GM11168 (cell line): ENCODE results near the gene MYO1A.

ENCODE experiments used
- in situ Hi-C: fragments of 300-500 bp; cut with MboI; formaldehyde crosslinking; loops from one replicate; pipeline ENCODE4 v1.12.0; 2022; ENCODE audit warnings: low sequenced_read_pairs; ENCODE audit not compliant: unreplicated experiment

The MYO1A gene

GRCh38 chr12:57049890-57050289 lies at the start of gene MYO1A:
Gene MYO1A, minus strand, starts transcription at chr12:57050129. Its CDS starts 1,806 bp downstream, at chr12:57048323.
- in situ Hi-C loops = no loop called here

DNA sequence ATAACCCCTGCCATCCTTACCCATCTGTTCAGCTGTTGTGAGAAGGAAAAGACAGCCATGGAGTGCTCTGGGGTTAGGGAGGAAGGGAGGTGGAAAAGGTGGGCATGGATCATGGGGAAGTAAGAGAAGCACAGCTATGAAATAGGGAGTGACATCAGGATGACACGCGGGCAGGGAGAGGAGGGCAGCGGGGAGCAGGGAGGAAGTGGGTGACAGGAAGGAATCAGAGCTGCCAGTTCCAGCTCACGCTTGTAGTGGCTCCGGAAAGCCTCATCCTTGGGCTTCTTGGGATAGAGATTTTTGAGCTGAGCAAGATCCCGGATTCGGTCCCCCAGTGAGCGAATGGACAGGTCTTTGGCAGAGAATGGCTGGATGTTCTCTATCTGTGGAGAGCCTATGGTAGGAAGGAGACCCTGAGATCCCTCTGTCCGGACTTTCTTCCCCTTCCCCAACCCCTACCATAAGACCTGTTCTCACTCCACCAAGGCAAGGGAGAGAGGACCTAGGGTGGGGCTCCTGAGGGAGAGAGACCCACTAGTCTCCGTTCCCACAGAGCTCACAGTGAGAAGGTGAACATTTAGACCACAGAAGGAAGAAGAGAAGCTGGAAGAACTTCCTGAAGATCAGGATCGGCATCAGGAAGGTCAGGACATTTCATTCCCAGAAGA lies 49.3 kb upstream of the MYO1A start:
- in situ Hi-C loops = no loop called here

GRCh38 chr12:57098546-57098945 lies 48.6 kb upstream of the MYO1A start:
- in situ Hi-C loops = no loop called here

DNA sequence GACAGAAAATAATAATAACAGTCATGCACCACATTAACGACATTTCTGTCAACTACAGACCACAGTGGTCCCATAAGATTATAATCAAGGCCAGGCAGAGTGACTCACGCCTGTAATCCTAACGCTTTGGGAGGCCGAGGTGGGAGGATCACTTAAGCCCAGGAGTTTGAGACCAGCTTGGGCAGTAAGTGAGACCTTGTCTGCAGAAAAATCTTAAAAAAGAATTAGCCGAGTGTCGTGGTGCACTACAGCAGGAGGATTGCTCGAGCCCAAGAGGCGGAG lies 47.6 kb upstream of the MYO1A start:
- in situ Hi-C loops = no loop called here

DNA sequence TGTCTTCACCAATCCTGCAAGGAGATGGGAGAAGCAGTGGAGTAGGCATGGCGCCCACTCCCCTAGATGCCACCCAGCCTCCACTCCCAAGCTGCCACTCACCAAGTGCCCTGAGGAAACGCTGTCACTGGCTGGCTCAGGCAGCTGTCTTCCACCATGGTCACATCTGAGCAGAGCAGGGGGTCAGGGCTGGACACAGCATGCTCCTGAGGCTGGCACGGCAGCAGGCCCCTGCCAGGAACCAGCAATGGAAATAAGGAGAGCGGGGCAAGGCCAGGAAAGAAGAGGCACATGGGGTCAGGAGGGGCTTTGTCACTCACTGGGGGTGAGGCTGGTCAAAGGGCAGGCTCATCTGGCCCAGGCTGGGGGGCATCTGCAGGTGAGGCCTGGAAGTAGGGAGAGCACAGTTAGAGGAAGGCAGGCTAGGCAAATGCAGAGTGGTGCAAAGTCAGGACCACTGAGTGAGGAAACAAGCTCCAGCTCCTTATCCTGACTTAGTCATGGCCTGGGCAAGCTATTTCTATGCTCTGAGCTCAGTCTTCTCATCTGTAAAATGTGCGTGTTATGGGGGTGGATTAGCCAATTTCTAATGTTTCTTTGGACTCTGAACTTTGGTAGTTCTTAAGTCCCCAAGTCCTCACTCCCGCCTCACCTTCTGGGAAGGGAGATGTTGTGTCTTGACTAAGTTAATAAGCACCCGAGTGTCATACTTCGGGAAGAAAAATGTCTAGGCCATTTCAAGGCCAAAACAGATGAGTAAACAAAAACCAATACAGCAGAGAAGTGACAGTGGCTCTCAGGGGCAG lies 47.0 kb upstream of the MYO1A start:
- in situ Hi-C loops = no loop called here

DNA sequence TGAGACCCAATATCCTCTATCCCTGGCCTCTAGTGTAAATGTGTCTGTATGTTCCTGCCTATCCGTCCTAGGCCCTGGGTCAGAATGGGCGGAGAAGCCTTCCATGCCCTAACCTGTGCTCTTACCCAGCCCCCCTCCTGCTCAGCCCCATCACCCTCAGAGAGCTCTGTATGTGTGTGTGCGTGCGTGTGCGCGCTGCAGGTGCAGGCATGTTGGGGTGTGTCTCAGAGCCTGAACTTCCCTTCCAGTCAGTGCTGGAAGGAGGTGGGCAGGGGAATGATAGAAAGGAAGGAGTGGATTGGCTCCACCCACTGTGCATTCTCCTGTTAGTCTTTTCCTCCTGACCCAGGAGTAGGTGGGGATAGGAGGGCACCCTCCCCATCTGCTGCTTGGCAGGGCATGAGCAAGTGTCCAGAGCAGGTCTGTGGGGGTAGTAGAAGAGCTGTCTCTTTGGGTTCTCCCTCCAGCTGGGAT lies 46.2 kb upstream of the MYO1A start:
- in situ Hi-C loops = no loop called here

GRCh38 chr12:57095440-57095839 lies 45.5 kb upstream of the MYO1A start:
- in situ Hi-C loops = no loop called here

DNA sequence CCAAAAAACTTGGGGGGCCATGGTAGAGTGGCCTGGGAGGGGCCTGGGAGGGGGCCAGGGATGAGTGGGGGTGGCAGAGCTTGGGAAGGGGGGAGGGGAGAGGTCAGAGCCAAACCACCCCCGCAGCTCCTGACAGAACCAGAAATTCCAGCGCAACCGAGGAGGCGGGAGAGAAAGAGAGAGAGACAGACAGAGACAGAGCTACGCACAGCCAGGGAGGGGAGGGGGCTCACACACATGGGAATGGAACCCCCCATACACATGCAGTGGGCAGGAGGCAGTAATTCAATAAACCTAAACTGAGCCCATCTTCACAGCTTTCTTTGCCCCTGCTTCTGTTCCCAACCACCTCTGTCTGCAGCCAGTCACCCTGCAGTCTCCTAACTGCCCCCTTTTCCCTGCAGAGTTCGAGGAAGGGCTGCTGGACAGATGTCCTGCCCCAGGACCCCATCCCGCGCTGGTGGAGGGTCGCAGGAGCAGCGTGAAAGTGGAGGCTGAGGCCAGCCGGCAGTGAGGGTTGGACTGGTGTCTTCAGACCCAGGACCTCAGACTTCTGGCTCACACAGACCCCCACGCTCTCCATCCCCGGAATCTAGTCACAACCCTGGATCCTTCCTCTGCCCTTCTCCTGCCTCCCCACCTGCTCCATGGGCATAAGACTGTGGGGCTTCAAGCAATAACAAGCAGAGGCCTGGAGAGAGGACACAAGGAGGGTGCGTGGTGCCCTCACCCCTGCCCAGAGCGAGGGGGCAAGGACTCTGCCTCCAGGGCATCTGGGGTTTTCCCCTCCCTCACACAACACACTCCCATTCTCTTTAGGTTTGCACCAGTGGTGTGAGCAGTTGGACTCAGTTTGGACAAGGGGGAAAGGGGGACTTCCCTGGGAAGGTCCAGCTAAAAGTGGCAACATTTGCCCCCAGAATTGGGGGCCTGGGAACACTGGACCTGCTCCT lies 44.6 kb upstream of the MYO1A start:
- in situ Hi-C loops = no loop called here

- in situ Hi-C loops = no loop called here
These were observed 43.7 kb upstream of the MYO1A start for GRCh38 chr12:57093415-57094207.

DNA sequence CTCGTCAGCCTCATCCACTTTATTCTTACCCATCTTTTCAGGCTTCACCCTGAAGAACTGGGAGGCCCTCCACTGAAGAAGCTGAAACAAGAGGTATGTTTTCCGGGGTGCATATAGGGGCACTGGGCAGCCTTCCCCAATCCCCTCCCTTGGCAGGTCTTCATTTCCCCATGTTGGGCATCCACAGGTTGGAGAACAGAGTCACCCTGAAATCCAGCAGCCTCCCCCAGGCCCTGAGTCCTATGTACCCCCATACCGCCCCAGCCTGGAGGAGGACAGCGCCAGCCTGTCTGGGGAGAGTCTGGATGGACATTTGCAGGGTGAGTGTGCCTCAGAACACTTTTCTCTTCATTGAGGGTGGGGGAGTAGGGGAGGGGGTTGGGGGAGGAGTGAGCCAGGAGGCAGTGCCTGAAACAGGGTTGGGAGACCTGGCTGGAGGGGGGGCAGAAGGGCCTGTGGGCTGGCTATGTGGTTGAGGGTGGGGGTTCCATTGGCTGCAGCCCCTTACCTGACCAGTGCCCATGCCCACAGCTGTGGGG lies 43.0 kb upstream of the MYO1A start:
- in situ Hi-C loops = no loop called here

GRCh38 chr12:57092529-57092862 lies 42.6 kb upstream of the MYO1A start:
- in situ Hi-C loops = no loop called here

GRCh38 chr12:57091638-57092528 lies 42.0 kb upstream of the MYO1A start:
- in situ Hi-C loops = no loop called here

DNA sequence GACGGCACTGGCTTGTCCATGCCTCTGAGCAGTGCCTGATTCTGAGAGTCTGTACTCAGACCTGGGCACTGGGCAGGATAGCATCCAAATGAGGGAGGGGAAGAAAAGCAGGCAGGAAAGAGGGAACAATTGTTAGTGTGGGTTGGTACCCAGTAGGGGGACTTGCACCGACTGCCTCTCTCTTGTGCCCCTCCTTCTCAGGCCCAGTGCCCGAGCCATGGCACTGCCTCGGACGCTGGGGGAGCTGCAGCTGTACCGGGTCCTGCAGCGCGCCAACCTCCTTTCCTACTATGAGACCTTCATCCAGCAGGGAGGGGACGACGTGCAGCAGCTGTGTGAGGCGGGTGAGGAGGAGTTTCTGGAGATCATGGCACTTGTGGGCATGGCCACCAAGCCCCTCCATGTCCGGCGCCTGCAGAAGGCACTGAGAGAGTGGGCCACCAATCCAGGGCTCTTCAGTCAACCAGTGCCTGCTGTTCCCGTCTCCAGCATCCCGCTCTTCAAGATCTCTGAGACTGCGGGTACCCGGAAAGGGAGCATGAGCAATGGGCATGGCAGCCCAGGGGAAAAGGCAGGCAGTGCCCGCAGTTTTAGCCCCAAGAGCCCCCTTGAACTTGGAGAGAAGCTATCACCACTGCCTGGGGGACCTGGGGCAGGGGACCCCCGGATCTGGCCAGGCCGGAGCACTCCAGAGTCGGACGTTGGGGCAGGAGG lies 41.2 kb upstream of the MYO1A start:
- in situ Hi-C loops = no loop called here

- in situ Hi-C loops = no loop called here
These were observed 40.6 kb upstream of the MYO1A start for GRCh38 chr12:57090490-57090889.

GRCh38 chr12:57089271-57090245 lies 39.6 kb upstream of the MYO1A start:
- in situ Hi-C loops = no loop called here

DNA sequence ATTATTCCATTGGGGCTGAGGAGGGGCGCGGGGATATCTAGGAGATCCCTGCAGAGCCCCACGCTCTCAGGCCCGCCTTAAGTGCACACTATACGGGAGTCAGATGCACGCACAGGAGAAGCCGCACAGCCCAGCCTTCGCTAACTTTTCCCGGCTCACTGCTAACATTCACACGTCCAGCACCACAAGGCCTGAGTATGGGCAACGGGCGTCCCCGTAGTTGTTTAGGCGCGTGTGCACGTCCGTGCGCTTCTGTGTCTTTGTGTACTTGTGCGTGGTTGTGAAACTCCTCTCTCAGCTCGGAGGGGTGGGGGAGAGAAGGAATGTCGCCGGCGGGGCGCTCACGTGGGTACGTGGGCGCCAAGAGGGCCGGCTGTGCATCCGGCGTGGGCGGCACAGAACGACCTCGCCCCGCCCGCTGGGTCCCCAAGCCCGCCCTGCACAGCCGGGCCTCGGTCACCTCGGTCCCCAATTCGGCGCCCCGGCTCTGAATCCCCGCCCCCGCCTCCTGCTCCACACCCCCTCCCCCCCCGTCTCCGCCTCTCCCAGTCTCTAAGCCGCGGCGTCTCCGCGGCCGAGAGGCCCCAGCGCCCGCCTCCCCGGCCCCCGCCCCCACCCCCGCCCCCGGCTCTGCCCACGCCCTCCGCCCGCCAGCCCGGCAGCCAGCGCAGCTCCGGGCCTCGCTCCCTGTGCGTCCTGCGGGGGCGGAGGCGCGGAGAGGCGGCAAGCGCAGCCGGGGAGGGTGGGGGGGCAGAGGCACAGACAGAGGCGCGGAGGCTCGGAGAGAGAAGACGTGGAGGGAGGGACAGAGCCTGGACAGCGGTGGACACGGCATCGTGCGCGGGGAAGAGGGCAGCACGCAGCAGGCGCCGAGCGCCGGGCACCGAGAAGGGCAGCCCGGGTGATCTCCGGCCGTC lies 38.7 kb upstream of the MYO1A start, which contains the start of gene NAB2:
Gene NAB2 (plus strand): TSS at position 761 of the 917 bp plus-strand sequence. CDS start 158 bp downstream, outside the sequence.
- in situ Hi-C loops = no loop called here
